Measurements from ENCODE around the gene LENEP. TPM values are rescaled to one million over a fixed set of nuclear protein-coding genes. Genes with fewer than 3 reads are reported as not detected.

The LENEP gene
- total RNA-seq, 1 donor from 2014 or later, result not detected

DNA sequence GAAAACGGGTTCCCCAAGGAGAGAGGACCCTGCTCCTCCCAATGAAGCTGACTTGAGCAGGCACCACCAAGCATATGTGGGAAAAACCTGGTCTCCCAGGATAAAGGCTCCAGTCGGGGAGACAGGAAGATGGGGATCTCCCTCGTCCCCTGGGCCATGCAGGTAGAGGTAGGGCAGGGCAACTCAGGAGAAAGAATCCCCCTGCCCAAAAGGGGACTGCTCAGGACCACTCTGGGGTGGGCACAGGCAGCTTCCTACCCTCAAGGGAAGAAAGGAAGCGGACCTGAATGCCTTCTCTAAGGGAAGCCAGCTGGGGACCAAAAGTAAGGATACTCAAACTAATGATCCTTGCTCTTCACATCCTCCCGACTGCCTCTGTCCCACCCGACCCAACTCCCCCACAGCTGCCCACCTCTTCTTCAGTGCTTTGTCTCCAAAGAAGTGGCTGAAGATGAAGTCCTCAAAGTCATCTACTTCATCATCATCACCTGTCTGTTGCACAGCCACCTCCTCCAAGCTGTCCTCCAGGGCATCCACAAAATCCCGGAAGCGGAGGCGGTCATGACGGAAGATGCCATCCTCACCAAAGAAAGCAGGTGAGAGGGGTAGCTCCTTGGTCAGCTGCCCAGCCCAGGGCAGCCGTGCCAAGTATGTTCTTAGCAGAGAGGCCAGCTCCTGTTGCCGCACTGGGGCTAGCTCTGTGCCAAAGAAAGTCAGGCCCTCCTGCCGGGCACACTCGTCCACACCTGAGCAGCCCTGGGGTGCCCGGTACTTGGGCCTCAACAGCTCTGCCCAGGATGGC lies 48.0 kb upstream of the LENEP start:
- peaks cover 3% of the 10 kb centered on the region for H3K36me3 Mint-ChIP-seq
- H3K27ac Mint-ChIP-seq, result no peak overlapping the region

DNA sequence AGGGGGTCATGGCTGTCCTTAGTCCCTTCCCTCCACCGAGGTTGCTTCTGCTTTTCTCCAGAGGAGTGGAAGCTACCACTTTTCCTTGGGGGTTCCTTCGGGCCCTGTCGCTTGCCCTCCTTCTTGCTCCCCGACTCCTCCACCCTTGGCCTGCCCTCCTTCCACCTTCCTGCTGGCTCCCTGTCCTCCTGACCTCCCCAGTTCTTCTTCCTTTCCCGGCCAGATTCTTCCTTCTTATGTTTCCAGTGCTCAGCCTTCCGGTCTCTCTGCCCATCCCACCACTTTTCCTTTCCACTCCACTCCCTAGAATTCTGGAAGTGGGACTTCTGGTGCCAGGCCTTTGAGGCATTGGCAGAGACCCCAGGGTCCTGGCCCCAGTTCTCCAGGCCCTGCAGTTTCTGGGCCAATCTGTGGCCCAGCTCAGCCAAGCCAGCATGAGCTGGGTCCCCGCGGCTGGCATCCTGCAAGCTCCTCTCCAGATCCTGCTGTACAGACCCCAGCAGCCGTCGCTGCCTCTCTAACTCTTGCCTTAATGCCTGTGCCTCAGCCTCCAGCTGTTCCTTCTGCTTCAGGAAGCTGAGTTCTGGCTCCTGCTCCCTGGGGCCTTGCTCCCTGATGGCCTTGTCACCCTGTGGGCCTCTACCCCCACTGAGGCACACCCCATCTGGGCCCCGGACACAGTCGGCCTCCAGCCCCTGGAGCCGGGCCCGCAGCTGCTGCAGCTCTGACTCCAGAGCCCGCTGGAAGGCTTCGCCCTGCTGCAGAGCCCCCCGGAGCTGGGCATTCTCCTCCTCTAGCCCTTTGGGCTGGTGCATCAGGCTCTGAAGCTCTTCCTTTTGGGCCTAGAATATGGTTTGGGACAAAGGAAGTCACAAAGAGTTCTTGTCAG lies 47.2 kb upstream of the LENEP start:
- H3K9ac ChIP-seq, result no peak overlapping the region
- H3K9me3 Mint-ChIP-seq, result no peaks in the 10 kb centered on the region
- TF ChIP-seq EZH2phosphoT487 (IDR thresholded peaks at IDR 0.05), result no peak
- TF ChIP-seq, protein P1, sequence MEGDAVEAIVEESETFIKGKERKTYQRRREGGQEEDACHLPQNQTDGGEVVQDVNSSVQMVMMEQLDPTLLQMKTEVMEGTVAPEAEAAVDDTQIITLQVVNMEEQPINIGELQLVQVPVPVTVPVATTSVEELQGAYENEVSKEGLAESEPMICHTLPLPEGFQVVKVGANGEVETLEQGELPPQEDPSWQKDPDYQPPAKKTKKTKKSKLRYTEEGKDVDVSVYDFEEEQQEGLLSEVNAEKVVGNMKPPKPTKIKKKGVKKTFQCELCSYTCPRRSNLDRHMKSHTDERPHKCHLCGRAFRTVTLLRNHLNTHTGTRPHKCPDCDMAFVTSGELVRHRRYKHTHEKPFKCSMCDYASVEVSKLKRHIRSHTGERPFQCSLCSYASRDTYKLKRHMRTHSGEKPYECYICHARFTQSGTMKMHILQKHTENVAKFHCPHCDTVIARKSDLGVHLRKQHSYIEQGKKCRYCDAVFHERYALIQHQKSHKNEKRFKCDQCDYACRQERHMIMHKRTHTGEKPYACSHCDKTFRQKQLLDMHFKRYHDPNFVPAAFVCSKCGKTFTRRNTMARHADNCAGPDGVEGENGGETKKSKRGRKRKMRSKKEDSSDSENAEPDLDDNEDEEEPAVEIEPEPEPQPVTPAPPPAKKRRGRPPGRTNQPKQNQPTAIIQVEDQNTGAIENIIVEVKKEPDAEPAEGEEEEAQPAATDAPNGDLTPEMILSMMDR (IDR thresholded peaks at IDR 0.05), result no peak
- TF ChIP-seq EZH2 (IDR thresholded peaks at IDR 0.05), result no peak

More for the DNA sequence above, 48.0 kb upstream of the LENEP start:
- H4K20me1 ChIP-seq (ENCODE audit: low read depth), result peaks cover 14% of the 10 kb centered on the region
- no peaks in the 10 kb centered on the region for H3K27me3 ChIP-seq
- no peaks in the 10 kb centered on the region for H3K36me3 ChIP-seq
- no peaks in the 10 kb centered on the region for H3K9me3 Mint-ChIP-seq
- H3K27ac ChIP-seq, result no peak overlapping the region
- TF ChIP-seq EZH2phosphoT487 (IDR thresholded peaks at IDR 0.05), result no peak
- TF ChIP-seq EZH2 (IDR thresholded peaks at IDR 0.05), result no peak
- TF ChIP-seq, protein P1 (IDR thresholded peaks at IDR 0.05), result no peak
- peaks cover 19% of the 10 kb centered on the region for H3F3A ChIP-seq (ENCODE audit: low read depth)
- H3K4me3 Mint-ChIP-seq, result no peak overlapping the region
- H3K4me3 ChIP-seq, result no peak overlapping the region
- peaks cover 13% of the 10 kb centered on the region for H3K4me1 ChIP-seq
- H3K4me1 Mint-ChIP-seq, result peaks cover 27% of the 10 kb centered on the region
- no peak overlapping the region for H2AFZ ChIP-seq (replicated peaks)
- peaks cover 2% of the 10 kb centered on the region for H3K27me3 Mint-ChIP-seq (ENCODE audit: insufficient read depth, low read depth)
- no peak overlapping the region for H3K4me2 ChIP-seq
- H3K79me2 ChIP-seq (ENCODE audit: low read depth), result no peaks in the 10 kb centered on the region
- H3K9me3 ChIP-seq (ENCODE audit: low read depth), result no peaks in the 10 kb centered on the region
- H3K9ac ChIP-seq, result no peak overlapping the region
- no peak for DNase-seq (ENCODE audit: low spot score)

DNA sequence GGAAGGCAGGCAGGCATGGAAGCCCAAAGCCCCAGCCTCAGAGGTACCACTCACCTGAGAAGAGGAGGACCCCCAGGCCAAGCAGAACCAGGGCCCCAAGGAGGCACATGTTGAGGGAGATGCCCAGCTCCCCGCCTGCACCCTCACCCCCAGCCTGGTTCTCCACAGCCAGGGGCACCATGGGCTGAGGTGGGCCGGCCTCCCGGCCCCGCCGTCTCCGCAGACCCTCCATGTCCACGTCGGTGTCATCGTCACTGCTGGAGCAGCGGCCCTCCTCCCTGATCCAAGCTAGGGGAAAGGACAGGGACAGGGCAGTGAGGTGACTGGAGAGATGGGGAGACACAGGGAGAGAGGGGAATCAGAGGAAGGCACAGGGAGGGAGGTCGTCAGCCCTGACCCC lies 45.3 kb upstream of the LENEP start:
- no peaks in the 10 kb centered on the region for H3K36me3 ChIP-seq
- H3K9me3 Mint-ChIP-seq, result no peaks in the 10 kb centered on the region

More for the DNA sequence above, 47.2 kb upstream of the LENEP start:
- Histone ChIP-seq H3K79me2 (ENCODE audit: low read depth) (no peaks in the 10 kb centered on the region), H3K27ac (no peak overlapping the region), H4K20me1 (ENCODE audit: low read depth) (peaks cover 23% of the 10 kb centered on the region), H3K27me3 (no peaks in the 10 kb centered on the region), H3K36me3 (no peaks in the 10 kb centered on the region), H3K4me2 (no peak overlapping the region), H3F3A (ENCODE audit: low read depth) (peaks cover 19% of the 10 kb centered on the region), H3K9me3 (ENCODE audit: low read depth) (no peaks in the 10 kb centered on the region), H2AFZ (replicated peaks) (no peak overlapping the region), H3K4me3 (no peak overlapping the region), H3K4me1 (peaks cover 5% of the 10 kb centered on the region)
- Mint-ChIP-seq H3K27ac (peak overlapping the region; percentile 5), H3K4me1 (peaks cover 19% of the 10 kb centered on the region), H3K36me3 (peaks cover 6% of the 10 kb centered on the region), H3K4me3 (no peak overlapping the region), H3K27me3 (ENCODE audit: insufficient read depth, low read depth) (no peaks in the 10 kb centered on the region)
- DNase-seq (ENCODE audit: low spot score), result no peak

More for the DNA sequence above, 45.3 kb upstream of the LENEP start:
- TF ChIP-seq EZH2phosphoT487 (IDR thresholded peaks at IDR 0.05), result no peak
- TF ChIP-seq EZH2 (IDR thresholded peaks at IDR 0.05), result no peak
- TF ChIP-seq, protein P1 (IDR thresholded peaks at IDR 0.05), result no peak
- Histone ChIP-seq H3K79me2 (ENCODE audit: low read depth) (peaks cover 9% of the 10 kb centered on the region), H3K9ac (no peak overlapping the region), H4K20me1 (ENCODE audit: low read depth) (peaks cover 42% of the 10 kb centered on the region), H3F3A (ENCODE audit: low read depth) (peaks cover 11% of the 10 kb centered on the region), H3K27ac (no peak overlapping the region), H3K27me3 (no peaks in the 10 kb centered on the region), H3K9me3 (ENCODE audit: low read depth) (no peaks in the 10 kb centered on the region), H3K4me1 (no peaks in the 10 kb centered on the region), H3K4me2 (no peak overlapping the region), H3K4me3 (no peak overlapping the region), H2AFZ (replicated peaks) (no peak overlapping the region)
- no peak overlapping the region for H3K4me3 Mint-ChIP-seq
- no peak for DNase-seq (ENCODE audit: low spot score)
- H3K27ac Mint-ChIP-seq, result no peak overlapping the region
- H3K4me1 Mint-ChIP-seq, result peaks cover 23% of the 10 kb centered on the region
- H3K27me3 Mint-ChIP-seq (ENCODE audit: insufficient read depth, low read depth), result peaks cover 4% of the 10 kb centered on the region
- peaks cover 8% of the 10 kb centered on the region for H3K36me3 Mint-ChIP-seq

All from neural progenitor cell (in vitro differentiated cells).